Pancreas (tissue), 10 donors: ENCODE results near the gene R3HDM4. TPM values are rescaled to one million over a fixed set of nuclear protein-coding genes. Genes with fewer than 3 reads are reported as not detected.

Experiments
- ATAC-seq, 4 donors: fragments of 200-7000 bp; cut with Tn5 transposase; one replicate each; pipeline versions ENCODE4 v1.8.0 to v1.9.1; 2020; ENCODE audit warnings: mild to moderate bottlenecking in 4 of 4, moderate library complexity in 4 of 4
- DNase-seq, 6 donors: peaks; one replicate each; pipeline ENCODE4 v3.0.0-alpha.2; 2020
- FAIRE-seq: peaks from 2 replicates; lab custom pipeline; 2012; peaks lifted over from hg19 to GRCh38; lab: Jason Lieb, UNC
- H3K27ac ChIP-seq, 4 donors: fragments of 200-600 bp; sonication (generic); 1 replicate in 3 of 4; 2 replicates in 1 of 4; pipeline versions ENCODE4 v1.5.0 to v1.8.0; 2020
- H3K27me3 ChIP-seq, 4 donors: fragments of 200-600 bp; one replicate each; pipeline ENCODE4 v1.8.0; 2021
- H3K36me3 ChIP-seq, 3 donors: fragments of 200-600 bp; sonication (generic) in 1 of 3; one replicate each; pipeline versions ENCODE4 v1.5.0 to v1.8.0; 2020 to 2021
- H3K4me1 ChIP-seq, 3 donors: fragments of 200-600 bp; one replicate each; pipeline ENCODE4 v1.8.0; 2021
- H3K4me3 ChIP-seq, 4 donors: fragments of 200-600 bp; sonication (generic) in 2 of 4; one replicate each; pipeline versions ENCODE4 v1.5.0 to v1.8.0; 2020 to 2021
- H3K9me3 ChIP-seq, 4 donors: fragments of 200-600 bp; one replicate each; pipeline ENCODE4 v1.8.0; 2021
- CTCF ChIP-seq, 4 donors: fragments of 200-600 bp; sonication (generic) in 3 of 4; IDR thresholded peaks; one replicate each; pipeline versions ENCODE4 v1.5.0 to v1.8.0; 2021; ENCODE audit warnings: antibody characterized with exemption in 4 of 4
- WGBS, 2 donors: extraction: QIAGEN DNeasy Blood & Tissue Kit; methylation state at CpG; one replicate each; pipeline ENCODE4 v1.1.7; 2013; 5-methylcytosine and 5-hydroxymethylcytosine counted together
- intact Hi-C, 3 donors: fragments of 100-400 bp; cut with DNase I; formaldehyde crosslinking; loops; one replicate each; pipeline versions ENCODE4 v1.11.1 to v1.14.2; 2022
- polyA plus RNA-seq, 2 donors: library from polyadenylated mRNA; stranded (reverse); fragments of 200-250 nt; gene quantifications; one replicate each; pipeline ENCODE4 v1.2.3, GENCODE V29; 2013
- total RNA-seq, 6 donors: library from RNA; stranded (reverse); fragmentation: NEBNext Ultra II Directional in 4 of 6; extraction: Animal tissue kit (Norgen Biotek cat#: 25700) in 4 of 6; gene quantifications; one replicate each; pipeline versions ENCODE4 v1.2.1 to v1.2.4, GENCODE V29; 2021 to 2023
- donor health status: healthy with polysubstance abuse.
- donor health status: DM: no; HTN: no; CAD: no; lungs with moderate emphysema.
- donor health status: DM: no; HTN: no; CAD: no.
- donor health status: control.
- donor health status: control.
- donor health status: Bipolar disorder and iron deficiency.
- donor health status: DM: yes; HTN: yes; CAD: no.
- donor health status: DM: no; HTN: no; CAD: no.
- donor health status: DM: no; HTN: no; CAD: no.
- donor health status: DM: yes; HTN: yes; CAD: no.

The R3HDM4 gene
- total and polyA plus RNA-seq, 8 donors = 21.6 to 57.2 (median 31.8) TPM

GRCh38 chr19:901216-902092 lies 11.6 kb downstream of the R3HDM4 start:
- ATAC-seq = no peak
- 92 to 93% methylated on average over 27 of the region's 27 CpGs for WGBS, 2 donors

GRCh38 chr19:900302-901111 lies 12.5 kb downstream of the R3HDM4 start:
- FAIRE-seq (no peak), DNase-seq (peak in 2 of 6 donors; percentile 55 to 66), ATAC-seq (peak in 1 of 4 donors; percentile 5)
- no peak overlapping the region for H3K27ac ChIP-seq
- H3K36me3 ChIP-seq = peaks cover 0 to 5% (median 3%) of the 10 kb centered on the region in 3 donors
- no peaks in the 10 kb centered on the region for H3K9me3 ChIP-seq
- TF ChIP-seq CTCF (IDR thresholded peaks at IDR 0.05) = no peak
- no peaks in the 10 kb centered on the region for H3K27me3 ChIP-seq
- H3K4me1 ChIP-seq = no peaks in the 10 kb centered on the region
- 81 to 82% methylated on average over 25 to 30 of the region's 30 CpGs for WGBS, 2 donors
- intact Hi-C loops = no loop called here
- H3K4me3 ChIP-seq = no peak overlapping the region

More at GRCh38 chr19:901216-902092, 11.6 kb downstream of the R3HDM4 start:
- H3K27ac ChIP-seq = no peak overlapping the region
- H3K27me3 ChIP-seq = no peaks in the 10 kb centered on the region
- intact Hi-C loops = no loop called here
- no peaks in the 10 kb centered on the region for H3K9me3 ChIP-seq
- DNase-seq = peak in 2 of 6 donors; percentile 45 to 63
- H3K4me1 ChIP-seq = no peaks in the 10 kb centered on the region
- no peak for TF ChIP-seq CTCF (IDR thresholded peaks at IDR 0.05)
- no peak overlapping the region for H3K4me3 ChIP-seq
- peaks cover 0 to 5% (median 3%) of the 10 kb centered on the region in 3 donors for H3K36me3 ChIP-seq
- no peak for FAIRE-seq

GRCh38 chr19:900043-900301 lies 13.0 kb downstream of the R3HDM4 start:
- Histone ChIP-seq H3K36me3 (peaks cover 0 to 5% (median 3%) of the 10 kb centered on the region in 3 donors), H3K9me3 (no peaks in the 10 kb centered on the region), H3K27me3 (no peaks in the 10 kb centered on the region), H3K4me1 (no peaks in the 10 kb centered on the region), H3K27ac (no peak overlapping the region), H3K4me3 (no peak overlapping the region)
- intact Hi-C loops = no loop called here
- WGBS, 2 donors = 89 to 93% methylated on average over 13 to 15 of the region's 15 CpGs
- FAIRE-seq (no peak), ATAC-seq (no peak), DNase-seq (peak in 2 of 6 donors; percentile 54 to 62)
- TF ChIP-seq CTCF (IDR thresholded peaks at IDR 0.05) = no peak

GRCh38 chr19:899336-900042 lies 13.5 kb downstream of the R3HDM4 start:
- intact Hi-C loops = no loop called here
- ATAC-seq (no peak), DNase-seq (peak in 2 of 6 donors; percentile 52 to 67), FAIRE-seq (no peak)
- H3K9me3 ChIP-seq = no peaks in the 10 kb centered on the region
- no peak for TF ChIP-seq CTCF (IDR thresholded peaks at IDR 0.05)
- no peak overlapping the region for H3K27ac ChIP-seq
- peaks cover 0 to 5% (median 3%) of the 10 kb centered on the region in 3 donors for H3K36me3 ChIP-seq
- H3K4me3 ChIP-seq = no peak overlapping the region
- WGBS, 2 donors = 92 to 93% methylated on average over 32 of the region's 32 CpGs
- no peaks in the 10 kb centered on the region for H3K4me1 ChIP-seq
- no peaks in the 10 kb centered on the region for H3K27me3 ChIP-seq
